ENCODE results near the gene ZBTB40. TPM values are rescaled to one million over a fixed set of nuclear protein-coding genes. Genes with fewer than 3 reads are reported as not detected.
A peak's percentile ranks its signal among the peaks of the same experiment; 100 is the strongest.

The ZBTB40 gene
- total RNA-seq, 1 experiment from 2014 or later: 14.2 TPM

DNA sequence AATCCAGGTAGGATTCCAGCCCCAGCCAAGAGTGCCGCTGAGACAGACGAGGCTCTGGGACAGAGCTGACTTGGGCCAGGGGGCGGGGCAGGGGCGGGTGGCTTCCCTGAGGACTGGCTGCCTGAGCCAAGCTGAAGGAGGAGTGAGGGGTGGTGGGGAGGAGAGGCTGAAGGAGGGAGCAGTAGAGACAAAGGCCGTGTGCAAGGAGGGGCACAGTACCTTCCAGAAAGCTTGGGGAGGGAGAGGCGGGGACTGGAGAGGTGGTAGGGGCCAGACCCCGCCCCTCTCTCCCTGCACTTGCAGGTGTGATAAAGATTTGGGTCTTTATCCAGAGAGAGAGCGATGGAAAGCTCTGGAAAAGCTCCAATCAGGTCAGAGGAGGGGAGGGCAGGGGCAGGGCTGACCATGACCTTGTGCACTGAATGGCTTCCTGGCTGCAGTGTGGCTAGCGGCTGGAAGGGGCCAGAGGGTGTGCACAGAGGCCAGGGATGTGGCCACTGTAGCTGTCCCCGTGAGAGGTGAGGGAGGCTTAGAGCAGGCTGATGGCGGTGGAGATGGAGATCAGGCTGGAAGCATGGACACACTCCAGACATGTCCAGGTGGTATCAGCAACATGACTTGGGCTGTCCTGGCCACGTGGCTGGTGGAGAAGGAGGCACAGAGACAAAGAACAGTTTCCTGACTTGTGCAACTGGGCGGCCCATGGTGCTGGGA is 104.9 kb downstream of the ZBTB40 start:
- in situ Hi-C loops (cut with HindIII; ENCODE audit: low pct_unique_long_range_greater_than_20kb, low sequenced_read_pairs): no loop called here
- DNase-seq (ENCODE audit: low read depth, low spot score): no peak

GRCh38 chr1:22557341-22557950 is 105.8 kb downstream of the ZBTB40 start:
- in situ Hi-C loops (cut with HindIII; ENCODE audit: low pct_unique_long_range_greater_than_20kb, low sequenced_read_pairs): no loop called here
- DNase-seq (ENCODE audit: low read depth, low spot score): peak; percentile 90

- DNase-seq (ENCODE audit: low read depth, low spot score): no peak
- in situ Hi-C loops (cut with HindIII; ENCODE audit: low pct_unique_long_range_greater_than_20kb, low sequenced_read_pairs): no loop called here
These were observed 111.2 kb downstream of the ZBTB40 start, which contains the start of gene EPHA8 for GRCh38 chr1:22562584-22563583. EPHA8 (plus strand) TSS chr1:22563489; CDS start chr1:22563636, 147 bp downstream.

DNA sequence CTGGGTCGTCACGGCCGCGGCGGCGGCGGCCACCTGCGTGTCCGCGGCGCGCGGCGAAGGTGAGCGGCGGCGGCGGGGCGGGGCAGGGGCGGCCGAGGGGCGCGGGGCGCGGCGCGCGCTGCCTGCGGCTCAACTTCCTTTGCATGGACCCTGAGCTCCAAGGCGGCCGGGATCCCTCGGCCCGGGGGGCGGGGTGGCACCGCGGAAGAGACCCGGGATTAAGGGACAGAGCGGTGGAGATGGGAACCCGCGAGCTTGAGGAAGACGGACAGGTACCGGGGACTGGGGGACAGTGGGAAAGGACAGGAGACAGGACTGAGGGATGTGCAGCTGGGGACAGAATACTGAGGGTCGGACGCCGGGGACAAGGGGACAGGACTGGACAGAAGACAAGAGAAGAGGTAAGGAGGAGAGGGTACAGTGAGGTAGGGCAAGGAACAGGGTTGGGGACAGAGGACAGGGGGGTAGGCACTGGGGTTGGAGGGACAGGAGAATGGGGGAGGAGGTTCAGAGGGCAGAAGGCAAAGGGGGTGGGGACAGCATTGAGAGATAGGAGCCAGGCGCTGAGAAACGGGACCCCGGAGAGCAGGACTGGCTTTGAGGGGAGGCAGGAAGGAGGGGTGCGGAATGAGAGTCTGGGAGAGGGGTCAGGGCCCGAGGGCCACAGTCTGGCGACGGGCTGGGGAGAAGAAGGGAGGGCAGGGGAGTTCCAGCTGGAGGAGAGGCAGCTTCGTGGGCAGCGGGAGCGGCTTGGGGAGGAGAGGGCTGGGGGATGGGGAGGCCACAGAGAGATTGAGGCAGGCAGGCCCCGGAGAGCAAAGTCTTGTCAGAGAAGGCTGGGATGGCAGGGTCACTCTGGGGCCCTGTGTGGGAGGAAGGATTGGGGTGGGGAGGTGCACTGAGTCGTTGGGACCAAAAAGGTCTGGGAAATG is 112.3 kb downstream of the ZBTB40 start:
- in situ Hi-C loops (cut with HindIII; ENCODE audit: low pct_unique_long_range_greater_than_20kb, low sequenced_read_pairs): no loop called here
- no peak for DNase-seq (ENCODE audit: low read depth, low spot score)

- in situ Hi-C loops (cut with HindIII; ENCODE audit: low pct_unique_long_range_greater_than_20kb, low sequenced_read_pairs): no loop called here
- DNase-seq (ENCODE audit: low read depth, low spot score): no peak
These were observed 114.5 kb downstream of the ZBTB40 start for GRCh38 chr1:22566161-22566560.

- DNase-seq (ENCODE audit: low read depth, low spot score): no peak
- in situ Hi-C loops (cut with HindIII; ENCODE audit: low pct_unique_long_range_greater_than_20kb, low sequenced_read_pairs): no loop called here
These were observed 115.5 kb downstream of the ZBTB40 start for GRCh38 chr1:22567197-22567596.

DNA sequence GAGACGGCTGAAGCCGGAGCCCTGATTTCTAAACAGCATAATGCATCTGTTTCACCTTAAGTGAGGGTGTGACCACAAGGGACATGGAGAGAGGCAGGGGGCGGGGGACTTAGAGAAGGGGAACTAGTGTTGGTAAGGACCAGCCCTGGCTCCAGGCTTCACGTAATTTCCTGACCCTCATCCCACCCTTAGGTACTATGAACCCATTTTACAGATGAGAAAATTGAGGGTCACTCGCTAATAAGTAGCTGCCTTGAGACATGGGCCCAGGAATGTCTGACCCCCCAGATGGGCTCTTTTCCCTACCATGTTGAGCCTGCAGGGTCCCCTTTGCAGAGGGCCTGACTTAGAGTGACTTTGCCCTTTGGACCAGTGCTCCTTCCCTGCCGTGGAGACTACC is 116.3 kb downstream of the ZBTB40 start:
- in situ Hi-C loops (cut with HindIII; ENCODE audit: low pct_unique_long_range_greater_than_20kb, low sequenced_read_pairs): no loop called here
- no peak for DNase-seq (ENCODE audit: low read depth, low spot score)

DNA sequence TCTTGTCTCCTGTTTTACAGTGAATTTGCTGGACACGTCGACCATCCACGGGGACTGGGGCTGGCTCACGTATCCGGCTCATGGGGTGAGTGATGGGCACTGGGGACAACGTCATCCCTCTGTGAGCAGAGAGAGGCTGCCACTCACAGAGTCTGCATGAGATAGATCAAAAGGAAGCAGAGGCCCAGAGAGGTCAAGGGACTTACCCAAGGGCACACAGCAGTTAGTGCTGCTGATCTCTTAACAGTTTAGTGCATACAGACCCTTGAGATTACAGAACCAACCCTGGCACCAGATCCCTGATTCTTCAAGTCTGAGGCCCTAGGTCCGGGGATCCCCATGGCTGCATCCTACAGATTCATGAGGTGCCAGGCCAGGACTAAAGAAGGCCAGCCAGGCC is 117.6 kb downstream of the ZBTB40 start:
- DNase-seq (ENCODE audit: low read depth, low spot score): no peak
- in situ Hi-C loops (cut with HindIII; ENCODE audit: low pct_unique_long_range_greater_than_20kb, low sequenced_read_pairs): no loop called here

DNA sequence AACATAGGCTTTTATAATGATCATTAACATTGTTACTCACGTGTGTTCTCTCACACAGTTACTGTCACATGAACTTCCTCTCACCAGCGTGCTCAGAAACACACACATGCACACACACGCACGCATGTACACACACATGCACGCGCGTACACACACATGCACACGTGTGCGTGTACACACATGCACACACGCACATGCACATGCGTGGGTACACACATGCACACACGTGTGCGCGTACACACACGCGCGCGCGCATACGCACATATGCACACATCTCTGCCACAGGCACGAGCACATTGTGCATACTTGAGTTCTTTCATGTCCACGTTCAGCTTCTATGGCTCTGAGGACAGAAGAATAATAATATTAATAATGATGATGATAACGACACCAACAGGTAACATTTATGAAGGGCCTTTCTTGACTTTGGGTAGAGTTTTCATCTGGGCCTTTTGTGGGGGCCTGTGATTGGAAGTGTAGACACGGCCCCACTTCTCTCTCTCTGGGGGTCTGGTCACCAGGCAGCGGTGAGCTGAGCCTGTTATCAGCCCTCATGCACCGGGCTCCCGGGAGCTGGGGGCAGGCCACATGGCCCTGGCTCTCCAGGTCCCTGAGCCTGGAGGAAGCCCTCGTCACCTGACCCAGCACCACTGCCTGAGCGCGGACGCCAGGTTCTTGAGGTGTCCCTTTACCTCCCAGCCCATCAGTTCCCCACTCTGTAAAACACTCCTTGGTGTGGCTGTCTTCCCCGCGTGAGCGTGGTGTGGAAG is 118.7 kb downstream of the ZBTB40 start:
- in situ Hi-C loops (cut with HindIII; ENCODE audit: low pct_unique_long_range_greater_than_20kb, low sequenced_read_pairs): no loop called here

GRCh38 chr1:22572818-22573217 is 121.2 kb downstream of the ZBTB40 start:
- DNase-seq (ENCODE audit: low read depth, low spot score): no peak
- in situ Hi-C loops (cut with HindIII; ENCODE audit: low pct_unique_long_range_greater_than_20kb, low sequenced_read_pairs): no loop called here

More for the DNA sequence above, 118.7 kb downstream of the ZBTB40 start:
- no peak for DNase-seq (ENCODE audit: low read depth, low spot score)

- in situ Hi-C loops (cut with HindIII; ENCODE audit: low pct_unique_long_range_greater_than_20kb, low sequenced_read_pairs): no loop called here
- DNase-seq (ENCODE audit: low read depth, low spot score): no peak
These were observed 121.6 kb downstream of the ZBTB40 start for GRCh38 chr1:22573237-22573636.

DNA sequence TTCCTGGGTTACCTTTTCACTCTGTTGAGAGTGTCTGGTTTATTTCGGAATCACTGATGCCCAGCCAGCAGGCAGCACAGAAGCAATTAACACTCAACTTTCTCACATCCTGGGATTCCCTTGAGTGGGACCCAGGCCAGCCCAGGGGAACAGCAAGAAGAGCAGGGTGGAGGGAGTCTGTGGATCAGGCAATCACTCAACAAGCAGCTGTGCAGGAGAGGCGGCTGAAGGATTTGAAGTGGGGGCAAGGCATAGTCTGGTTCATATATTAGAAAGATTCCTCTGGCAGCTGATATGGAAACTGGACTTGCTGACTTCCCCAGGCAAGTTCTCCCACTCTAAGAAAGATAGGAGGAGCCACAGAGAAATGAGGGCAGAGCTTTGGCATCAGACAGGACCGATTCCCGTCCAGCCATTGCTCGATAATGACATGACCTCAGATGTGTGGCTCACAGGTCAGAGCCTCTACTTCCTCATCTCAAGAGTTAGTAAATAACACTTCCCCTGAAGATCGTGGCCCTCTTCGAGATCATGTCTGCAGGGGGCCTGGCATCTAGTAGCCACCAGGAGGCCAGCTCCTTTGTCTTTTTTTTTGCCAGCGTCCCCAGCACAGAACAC is 124.0 kb downstream of the ZBTB40 start:
- no peak for DNase-seq (ENCODE audit: low read depth, low spot score)
- in situ Hi-C loops (cut with HindIII; ENCODE audit: low pct_unique_long_range_greater_than_20kb, low sequenced_read_pairs): no loop called here

DNA sequence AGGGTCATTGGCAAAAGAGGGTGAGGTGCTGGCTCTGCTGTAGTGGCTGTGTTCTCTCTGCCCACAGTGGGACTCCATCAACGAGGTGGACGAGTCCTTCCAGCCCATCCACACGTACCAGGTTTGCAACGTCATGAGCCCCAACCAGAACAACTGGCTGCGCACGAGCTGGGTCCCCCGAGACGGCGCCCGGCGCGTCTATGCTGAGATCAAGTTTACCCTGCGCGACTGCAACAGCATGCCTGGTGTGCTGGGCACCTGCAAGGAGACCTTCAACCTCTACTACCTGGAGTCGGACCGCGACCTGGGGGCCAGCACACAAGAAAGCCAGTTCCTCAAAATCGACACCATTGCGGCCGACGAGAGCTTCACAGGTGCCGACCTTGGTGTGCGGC is 124.5 kb downstream of the ZBTB40 start:
- DNase-seq (ENCODE audit: low read depth, low spot score): no peak
- in situ Hi-C loops (cut with HindIII; ENCODE audit: low pct_unique_long_range_greater_than_20kb, low sequenced_read_pairs): no loop called here

- DNase-seq (ENCODE audit: low read depth, low spot score): no peak
- in situ Hi-C loops (cut with HindIII; ENCODE audit: low pct_unique_long_range_greater_than_20kb, low sequenced_read_pairs): no loop called here
These were observed 125.0 kb downstream of the ZBTB40 start for GRCh38 chr1:22576617-22577016.

DNA sequence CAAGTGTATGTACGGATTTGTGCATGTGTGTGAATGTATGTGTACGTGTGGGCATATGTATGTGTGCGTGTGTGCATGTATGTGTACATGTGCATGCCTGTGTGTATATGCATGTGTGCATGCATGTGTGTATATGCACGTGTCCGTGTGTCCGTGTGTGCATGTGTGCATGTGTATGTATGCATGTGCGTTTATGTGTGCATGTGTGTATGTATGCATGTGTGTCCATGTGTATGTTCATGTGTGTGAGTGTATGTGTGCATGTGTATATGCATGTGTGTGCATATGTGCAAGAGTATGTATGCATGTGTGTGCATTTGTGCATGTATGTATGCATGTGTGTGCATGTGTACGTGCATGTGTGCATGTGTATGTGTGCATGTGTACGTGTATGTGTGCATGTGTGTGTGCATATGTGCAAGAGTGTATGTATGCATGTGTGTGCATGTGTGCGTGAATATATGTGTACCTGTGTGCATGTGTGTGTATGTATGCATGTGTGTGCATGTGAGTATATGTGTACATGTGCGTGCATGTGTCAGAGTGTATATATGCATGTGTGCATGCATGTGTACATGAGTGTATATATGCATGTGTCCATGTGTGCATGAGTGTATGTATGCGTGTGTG is 127.2 kb downstream of the ZBTB40 start:
- no peak for DNase-seq (ENCODE audit: low read depth, low spot score)
- in situ Hi-C loops (cut with HindIII; ENCODE audit: low pct_unique_long_range_greater_than_20kb, low sequenced_read_pairs): no loop called here
